COLO829 (cell line): ENCODE results near the gene RPL37A.

Experiments
- DNase-seq: peaks from one replicate; pipeline ENCODE4 v3.0.0; 2012; ENCODE audit warnings: low spot score

RPL37A gene

GRCh38 chr2:216548901-216549331 is 50.3 kb downstream of the RPL37A start:
- DNase-seq = no peak

GRCh38 chr2:216549926-216550690 is 51.5 kb downstream of the RPL37A start:
- DNase-seq = no peak

GRCh38 chr2:216551234-216552068 is 52.8 kb downstream of the RPL37A start:
- DNase-seq = peak; percentile 46

- peak; percentile 53 for DNase-seq
Observed at GRCh38 chr2:216553093-216553478, 54.4 kb downstream of the RPL37A start.
